HepG2 (cell line): ENCODE data around the gene MIEF1. TPM values are rescaled to one million over a fixed set of nuclear protein-coding genes. Genes with fewer than 3 reads are reported as not detected.

Source experiments
- ATAD3A ChIP-seq: sonication (generic); formaldehyde crosslinking; IDR thresholded peaks from 2 replicates; pipeline ENCODE4 v1.4.0; 2020; ENCODE audit warnings: missing genetic modification reagents
- DNMT1 ChIP-seq: sonication (generic); formaldehyde crosslinking; IDR thresholded peaks from 2 replicates; pipeline ENCODE4 v1.5.1; 2020; ENCODE audit warnings: mild to moderate bottlenecking, missing genetic modification reagents
- ELF4 ChIP-seq: sonication (generic); formaldehyde crosslinking; IDR thresholded peaks from 2 replicates; pipeline ENCODE4 v1.5.0; 2020; ENCODE audit warnings: missing genetic modification reagents, mild to moderate bottlenecking, moderate library complexity, borderline replicate concordance
- FOXJ3 ChIP-seq: sonication (generic); formaldehyde crosslinking; IDR thresholded peaks from 2 replicates; pipeline ENCODE4 v1.4.0; 2020; ENCODE audit warnings: missing genetic modification reagents, mild to moderate bottlenecking, borderline replicate concordance
- KIAA2018 ChIP-seq: sonication (generic); formaldehyde crosslinking; IDR thresholded peaks from 2 replicates; pipeline ENCODE4 v1.5.0; 2020; ENCODE audit warnings: mild to moderate bottlenecking, missing genetic modification reagents, borderline replicate concordance
- POLR2A ChIP-seq, 2 experiments: IDR thresholded peaks; 2 replicates each; pipeline ENCODE4 v1.6.1; 2011; ENCODE audit warnings: low read depth in 2 of 2, low read length in 2 of 2, mild to moderate bottlenecking in 1 of 2, moderate library complexity in 1 of 2; ENCODE audit not compliant: insufficient read depth in 1 of 2
- U2AF2 ChIP-seq: fragments of 200-400 bp; formaldehyde crosslinking; IDR thresholded peaks from 2 replicates; pipeline ENCODE4 v1.6.1; 2017; ENCODE audit warnings: low read depth, mild to moderate bottlenecking, low read length
- ZHX2 ChIP-seq, 2 experiments: sonication (generic) in 1 of 2; formaldehyde crosslinking in 1 of 2; IDR thresholded peaks; 2 replicates each; pipeline versions ENCODE4 v1.6.1 to v1.9.0; 2014 to 2022; ENCODE audit warnings: antibody characterized with exemption in 1 of 2, borderline replicate concordance in 1 of 2, inconsistent platforms in 1 of 2, low read depth in 1 of 2, missing genetic modification reagents in 1 of 2
- ZNF143 ChIP-seq: sonication (generic); formaldehyde crosslinking; IDR thresholded peaks from 2 replicates; pipeline ENCODE4 v1.4.0; 2020; ENCODE audit warnings: missing genetic modification reagents
- ZNF329 ChIP-seq: sonication (generic); formaldehyde crosslinking; IDR thresholded peaks from 2 replicates; pipeline ENCODE4 v1.9.0; 2021; ENCODE audit warnings: low read depth, mild to moderate bottlenecking, missing genetic modification reagents
- ZNF414 ChIP-seq: sonication (generic); formaldehyde crosslinking; IDR thresholded peaks from 2 replicates; pipeline ENCODE4 v1.5.0; 2020; ENCODE audit warnings: missing genetic modification reagents
- ZNF510 ChIP-seq: sonication (generic); formaldehyde crosslinking; IDR thresholded peaks from 2 replicates; pipeline ENCODE4 v1.4.0; 2020; ENCODE audit warnings: low read depth, mild to moderate bottlenecking, missing genetic modification reagents
- ZNF816 ChIP-seq: sonication (generic); formaldehyde crosslinking; IDR thresholded peaks from 2 replicates; pipeline ENCODE4 v1.8.0; 2022; ENCODE audit warnings: missing genetic modification reagents, mild to moderate bottlenecking, borderline replicate concordance
- ZSCAN21 ChIP-seq: sonication (generic); formaldehyde crosslinking; IDR thresholded peaks from 2 replicates; pipeline ENCODE4 v1.8.0; 2022; ENCODE audit warnings: mild to moderate bottlenecking, missing genetic modification reagents, moderate library complexity, borderline replicate concordance
- polyA plus RNA-seq, 8 experiments: library from polyadenylated mRNA; depleted of rRNA in 3 of 8; stranded (reverse) in 7 of 8; unstranded in 1 of 8; fragments of >200 nt; fragmentation: Illumina TruSeq in 4 of 8; extraction: Trizol in 4 of 8; gene quantifications; 2 replicates each; pipeline versions ENCODE4 v1.2.1 to v1.2.3, GENCODE V29; 2011 to 2016; ENCODE audit warnings: low read depth in 4 of 8, missing spikeins in 1 of 8, mixed read lengths in 1 of 8; ENCODE audit not compliant: insufficient read depth in 1 of 8
- total RNA-seq, 5 experiments: library from RNA; depleted of rRNA; stranded (reverse); fragments of >200 nt; fragmentation: Illumina TruSeq; extraction: Trizol; gene quantifications; 2 replicates each; pipeline ENCODE4 v1.2.3, GENCODE V29; 2016; ENCODE audit warnings: low read depth in 1 of 5

MIEF1 gene
- total and polyA plus RNA-seq, 2 of the 13 experiments (the other 11 are each of a cell fraction or from before 2014, with no cell fraction given): 21.7 to 34.8 TPM

GRCh38 chr22:39502109-39502788 lies at the start of gene MIEF1 (continued):
- no peak; the same call in 1 of the 2 replicates for TF ChIP-seq ZNF414 (CRISPR knock-in tag)
- TF ChIP-seq ZNF510 (CRISPR knock-in tag): peak; percentile 89
- no peak for TF ChIP-seq ATAD3A (CRISPR knock-in tag)
- TF ChIP-seq KIAA2018 (CRISPR knock-in tag): no peak
- TF ChIP-seq U2AF2: no peak
- TF ChIP-seq ZNF329 (CRISPR knock-in tag): no peak; the same call in 1 of the 2 replicates
- peak; percentile 85 for TF ChIP-seq ZNF143 (CRISPR knock-in tag)
- TF ChIP-seq ZHX2 (IDR thresholded peaks at IDR 0.05; ENCODE audit: low read depth): peak; percentile 61; the same call in 1 of the 2 replicates
- no peak for TF ChIP-seq ZHX2 (CRISPR knock-in tag; IDR thresholded peaks at IDR 0.05; ENCODE audit: borderline replicate concordance)
- TF ChIP-seq ZNF816 (CRISPR knock-in tag): no peak
- TF ChIP-seq FOXJ3 (CRISPR knock-in tag): 0 out of 2 replicates have a peak, but pooled peaks have one; percentile 4
- TF ChIP-seq POLR2A (IDR thresholded peaks at IDR 0.05; ENCODE audit: insufficient read depth in 1 of 2, low read depth in 2 of 2, low read length in 2 of 2): peak; percentile 71 to 85
- TF ChIP-seq ELF4: no peak
- TF ChIP-seq ZSCAN21 (CRISPR knock-in tag): no peak; the same call in 1 of the 2 replicates
- TF ChIP-seq DNMT1: no peak; the same call in 1 of the 2 replicates
